Urothelium cell line (cell line): ENCODE results near the gene RBBP9.
A peak's percentile ranks its signal among the peaks of the same experiment; 100 is the strongest.
"Not testable (repeated sequence)": the region's sequence is repeated elsewhere in the genome, so short reads cannot be mapped to it uniquely, and the experiment has no call there.

Experiments
- DNase-seq: peaks from one replicate; pipeline ENCODE4 v3.0.0; 2011; ENCODE audit warnings: low spot score, mixed read lengths
- FAIRE-seq: peaks from 2 replicates; lab custom pipeline; 2011; peaks lifted over from hg19 to GRCh38; lab: Jason Lieb, UNC

Gene RBBP9

DNA sequence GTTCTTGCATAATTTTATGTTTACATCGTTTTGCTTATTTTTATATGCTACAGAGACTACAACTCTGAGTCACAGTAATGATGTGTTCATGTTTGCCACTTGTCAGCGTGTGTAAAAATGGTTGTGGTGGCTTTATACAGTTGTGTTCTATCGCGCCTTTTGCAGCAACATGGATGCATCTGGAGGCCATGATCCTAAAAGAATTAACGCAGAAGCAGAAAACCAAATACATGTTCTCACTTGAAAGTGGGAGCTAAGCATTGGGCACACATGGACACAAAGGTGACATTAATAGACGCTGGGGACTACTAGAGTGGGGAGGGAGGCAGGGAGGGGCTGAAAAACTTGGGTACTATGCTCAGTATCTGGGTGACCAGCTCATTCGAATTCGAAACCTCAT lies 9.7 kb upstream of the RBBP9 start:
- FAIRE-seq (no peak), DNase-seq (no peak)

DNA sequence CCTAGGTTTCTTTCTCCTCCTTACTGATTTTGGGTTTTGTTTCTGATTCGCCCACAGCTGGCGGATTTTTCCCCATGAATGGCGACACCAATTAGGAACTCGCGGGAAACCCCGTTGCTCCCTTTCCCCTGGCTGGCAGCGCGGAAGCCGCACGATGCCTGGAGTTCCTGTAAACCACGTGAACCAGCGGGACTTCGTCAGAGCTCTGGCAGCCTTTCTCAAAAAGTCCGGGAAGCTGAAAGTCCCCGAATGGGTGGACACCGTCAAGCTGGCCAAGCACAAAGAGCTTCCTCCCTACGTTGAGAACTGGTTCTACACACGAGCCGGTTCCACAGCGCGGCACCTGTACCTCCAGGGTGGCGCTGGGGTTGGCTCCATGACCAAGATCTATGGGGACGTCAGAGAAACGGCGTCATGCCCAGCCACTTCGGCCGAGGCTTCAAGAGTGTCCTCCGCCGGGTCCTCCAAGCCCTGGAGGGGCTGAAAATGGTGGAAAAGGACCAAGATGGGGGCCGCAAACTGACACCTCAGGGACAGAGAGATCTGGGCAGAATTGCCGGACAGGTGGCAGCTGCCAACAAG lies 7.5 kb upstream of the RBBP9 start:
- FAIRE-seq (no peak), DNase-seq (no peak)

DNA sequence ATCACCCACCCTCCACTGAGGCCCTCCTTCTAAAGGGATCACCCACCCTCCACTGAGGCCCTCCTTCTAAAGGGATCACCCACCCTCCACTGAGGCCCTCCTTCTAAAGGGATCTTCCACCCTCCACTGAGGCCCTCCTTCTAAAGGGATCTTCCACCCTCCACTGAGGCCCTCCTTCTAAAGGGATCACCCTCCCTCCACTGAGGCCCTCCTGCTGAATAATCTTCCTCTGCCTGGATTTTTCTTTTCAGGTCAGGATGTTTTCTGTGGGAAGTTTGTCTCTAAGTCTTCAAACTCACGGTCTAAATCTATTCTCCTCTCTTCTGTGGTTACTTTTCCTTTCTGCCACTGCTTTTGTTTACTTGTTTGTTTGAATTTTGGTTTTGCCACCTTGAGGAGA lies 4.6 kb upstream of the RBBP9 start:
- not testable (repeated sequence) for FAIRE-seq, DNase-seq

DNA sequence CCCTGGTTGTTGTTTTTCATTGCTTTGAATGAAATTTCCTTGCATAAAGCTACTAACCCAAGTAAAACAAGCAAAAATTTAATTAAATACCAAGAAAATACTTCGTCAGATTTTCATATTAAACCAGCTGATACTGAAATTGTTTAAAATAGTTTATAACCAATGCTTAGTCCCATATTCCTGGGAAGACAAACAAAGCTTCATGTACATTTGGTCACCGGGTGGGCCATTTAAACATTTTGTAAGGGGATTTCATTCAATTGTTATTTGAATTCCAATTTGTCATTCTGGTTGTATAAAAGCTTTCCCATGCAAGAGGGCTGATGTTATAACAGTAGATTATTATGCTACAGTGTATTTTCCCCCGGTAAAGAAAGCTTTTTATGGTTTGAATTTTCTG lies 578 bp upstream of the RBBP9 start:
- no peak for DNase-seq
- no peak for FAIRE-seq

DNA sequence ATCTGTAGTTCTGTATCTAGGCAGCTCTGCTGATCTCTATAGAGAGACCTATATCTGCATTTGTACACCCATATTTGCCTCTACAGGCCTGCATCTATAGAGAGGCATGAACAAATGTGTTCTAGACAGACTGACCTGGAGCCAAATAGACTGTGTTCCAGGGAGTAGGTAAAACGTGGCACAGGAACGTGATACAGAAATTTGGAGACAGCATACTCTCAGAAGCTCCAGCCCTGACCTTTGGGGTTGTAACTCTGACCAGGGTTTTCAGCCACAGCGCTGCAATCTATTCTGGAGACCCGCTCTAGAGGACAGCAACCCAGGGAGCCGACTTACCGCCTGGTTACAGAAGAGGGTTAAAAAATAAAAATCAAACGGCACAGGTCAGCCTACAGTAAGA lies 983 bp downstream of the RBBP9 start:
- FAIRE-seq: no peak
- DNase-seq: no peak

DNA sequence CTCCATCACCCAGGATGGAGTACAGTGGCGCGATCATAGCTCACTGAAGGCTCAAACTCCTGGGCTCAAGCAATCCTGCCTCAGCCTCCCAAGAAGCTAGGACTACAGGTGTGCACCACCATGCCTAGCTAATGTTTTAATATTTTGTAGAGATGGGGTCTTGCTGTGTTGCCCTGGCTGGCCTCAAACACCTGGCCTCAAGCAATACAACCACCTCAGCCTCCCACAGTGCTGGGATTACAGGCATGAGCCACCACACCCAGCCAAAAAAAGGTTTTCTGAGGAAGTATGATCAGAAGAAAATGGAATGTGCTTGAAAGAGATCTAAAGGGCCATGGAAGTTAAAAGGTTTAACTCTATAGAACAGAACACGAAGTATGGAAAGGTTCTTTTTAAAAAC lies 8.7 kb downstream of the RBBP9 start:
- DNase-seq (no peak), FAIRE-seq (no peak)

DNA sequence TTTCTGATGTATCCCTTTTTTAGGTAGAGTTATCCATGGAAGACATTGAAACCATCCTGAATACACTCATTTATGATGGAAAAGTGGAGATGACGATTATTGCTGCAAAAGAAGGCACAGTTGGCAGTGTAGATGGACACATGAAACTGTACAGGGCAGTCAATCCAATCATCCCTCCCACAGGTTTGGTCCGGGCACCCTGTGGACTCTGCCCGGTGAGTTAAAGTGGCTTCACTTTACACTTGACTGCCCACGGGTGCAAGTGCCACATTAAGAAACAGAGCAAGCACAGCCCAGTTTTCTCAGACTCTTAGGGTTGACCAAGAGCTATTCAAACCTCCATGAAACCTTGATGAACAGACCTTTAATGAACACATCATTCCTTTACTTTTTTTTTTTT lies 15.4 kb downstream of the RBBP9 start:
- DNase-seq: no peak
- no peak for FAIRE-seq

DNA sequence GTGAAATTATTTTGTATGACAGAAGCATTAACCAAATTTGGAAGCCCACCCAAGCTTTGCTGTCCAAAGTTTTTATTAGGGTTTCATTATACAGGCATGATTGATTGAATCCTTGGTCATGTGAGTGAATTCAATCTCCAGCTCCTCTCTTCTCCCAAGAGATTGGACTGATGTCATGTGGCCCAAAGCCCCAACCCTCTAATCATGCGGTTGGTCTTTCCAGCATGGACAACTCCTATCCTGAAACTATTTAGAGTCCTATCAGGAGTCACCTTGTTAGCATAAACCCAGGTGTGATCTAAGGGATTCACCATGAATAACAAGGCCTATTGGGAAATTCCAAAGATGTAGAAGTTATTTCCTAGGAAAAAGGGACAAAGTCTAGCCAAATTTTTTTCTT lies 19.2 kb downstream of the RBBP9 start:
- no peak for FAIRE-seq
- DNase-seq: no peak

DNA sequence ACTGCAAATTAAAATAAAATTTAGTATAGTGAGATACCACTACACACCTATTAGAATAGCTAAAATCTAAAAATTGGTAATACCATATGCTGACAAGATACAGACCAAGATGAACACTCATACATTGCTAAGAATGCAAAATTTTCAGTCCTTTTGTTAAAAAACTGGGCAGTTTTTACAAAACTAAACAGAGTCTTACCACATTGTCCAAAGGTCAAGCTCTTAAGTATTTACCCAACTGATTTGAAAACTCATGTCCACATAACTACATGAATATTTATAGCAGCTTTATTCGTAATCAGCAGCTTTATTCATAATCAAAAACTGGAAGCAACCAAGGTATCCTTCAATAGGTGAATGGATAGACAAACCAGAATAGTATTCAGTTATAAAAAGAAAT lies 19.8 kb downstream of the RBBP9 start:
- DNase-seq: no peak
- FAIRE-seq: no peak

DNA sequence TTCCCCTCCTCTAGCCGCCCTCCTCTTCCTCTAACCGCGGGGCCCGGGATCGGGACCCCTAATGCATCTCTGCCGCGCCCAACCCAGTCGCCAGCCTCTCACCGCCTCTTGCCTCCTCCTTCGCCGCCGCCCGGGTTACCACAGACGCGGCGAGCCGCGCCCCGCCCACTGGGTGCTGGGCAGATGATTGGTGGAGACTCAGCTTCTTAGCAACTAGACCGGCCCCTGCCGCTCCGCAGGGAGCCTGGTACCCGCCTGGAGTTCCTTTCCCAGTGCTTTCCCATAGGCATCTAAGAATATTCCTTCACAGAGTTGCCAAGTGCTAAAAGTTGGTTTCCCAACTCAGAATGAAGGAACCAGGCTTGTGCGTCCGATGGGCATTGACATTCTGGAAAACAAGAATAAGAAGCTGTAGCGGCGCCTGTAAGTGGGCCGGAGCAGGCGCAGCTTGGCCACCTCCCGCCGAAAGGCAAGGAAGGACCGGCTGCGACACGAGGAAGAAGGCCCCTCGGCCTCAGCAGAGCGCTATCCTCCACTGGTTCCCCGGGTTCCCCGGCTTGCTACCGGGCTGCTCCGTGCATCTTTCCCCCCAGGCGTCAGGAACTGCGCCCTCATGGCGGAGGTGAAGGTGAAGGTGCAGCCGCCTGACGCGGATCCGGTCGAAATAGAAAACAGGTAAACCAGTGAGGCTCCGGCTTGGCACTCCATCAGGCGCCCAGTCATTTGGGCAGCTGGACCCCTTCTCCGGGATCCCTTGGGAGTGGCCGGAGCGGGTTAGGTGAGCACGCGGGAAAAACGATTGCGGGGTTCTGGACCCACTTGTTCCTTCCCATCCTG lies 29.9 kb downstream of the RBBP9 start, which contains the start of the genes DZANK1 and POLR3F:
Gene DZANK1 (minus strand): TSS at position 137 of the 837 bp plus-strand sequence. CDS start 1,672 bp downstream, outside the sequence.
Gene POLR3F (plus strand): TSS at position 497 of the 837 bp plus-strand sequence. CDS start 117 bp downstream, at position 614.
- DNase-seq (peak; percentile 99), FAIRE-seq (no peak)

DNA sequence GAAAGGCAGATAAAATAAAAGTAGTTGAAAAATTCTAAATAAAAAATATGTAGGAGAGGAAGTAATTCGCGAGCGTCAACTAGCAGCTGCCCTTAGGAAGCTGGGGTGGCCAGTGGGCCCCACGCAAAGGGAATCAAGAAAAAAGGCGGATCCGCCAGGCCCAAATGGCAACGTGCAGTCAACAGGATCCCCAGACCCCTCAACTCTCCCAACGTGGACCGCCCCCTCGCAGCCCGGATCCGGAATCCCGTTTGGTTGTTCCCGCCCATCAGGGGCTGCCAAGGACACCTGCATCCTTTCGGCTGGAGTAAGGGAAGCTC lies 30.5 kb downstream of the RBBP9 start:
- peak; percentile 80 for DNase-seq
- no peak for FAIRE-seq

DNA sequence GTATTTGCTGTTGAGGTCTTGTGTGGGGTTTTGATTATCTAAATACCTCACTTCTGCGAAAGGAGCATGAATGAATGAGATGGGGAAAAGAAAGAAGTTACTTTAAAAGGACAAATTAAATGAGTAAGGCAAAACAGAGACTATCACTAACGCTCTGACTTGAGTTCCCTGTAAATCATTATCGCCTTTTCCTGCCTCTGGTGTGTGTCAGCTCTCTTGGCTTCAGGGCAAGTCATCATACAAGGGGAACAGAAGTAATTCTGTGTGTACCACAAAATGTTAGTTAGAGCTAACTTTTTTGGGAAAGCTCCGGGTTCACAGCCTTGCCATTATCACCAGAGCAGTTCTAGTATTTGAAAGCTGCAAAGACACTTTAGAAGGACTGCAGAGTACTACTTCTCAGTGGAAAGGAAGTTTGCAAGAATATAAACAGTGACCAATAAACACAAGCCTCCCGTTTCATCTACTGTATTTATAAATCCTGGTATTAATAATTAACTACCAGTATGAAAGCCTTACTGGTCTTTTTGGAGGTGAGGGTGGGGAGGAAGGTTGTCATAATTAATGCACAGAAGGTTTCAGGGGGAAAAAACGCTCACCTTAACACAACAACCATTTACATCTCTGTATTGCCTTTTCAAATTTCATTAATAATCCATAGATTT lies 31.4 kb downstream of the RBBP9 start:
- DNase-seq: no peak
- no peak for FAIRE-seq

DNA sequence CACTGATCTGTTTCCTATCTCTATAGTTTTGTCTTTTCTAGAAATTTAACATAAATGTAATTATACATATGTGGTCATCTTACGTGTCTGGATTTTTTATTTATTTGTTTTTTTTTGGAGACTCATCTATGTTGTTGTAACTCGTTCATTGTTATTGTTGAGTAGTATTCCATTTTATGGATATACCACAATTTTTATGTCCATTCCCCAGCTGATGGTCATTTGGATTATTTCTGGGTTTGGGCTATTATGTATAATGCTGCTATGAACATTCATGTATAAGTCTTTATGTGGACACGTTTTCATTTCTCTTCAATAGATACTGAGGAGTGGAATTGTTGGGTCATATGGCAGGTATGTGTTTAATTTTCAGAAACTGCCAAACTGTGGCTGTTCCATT lies 40.4 kb downstream of the RBBP9 start:
- FAIRE-seq (no peak), DNase-seq (no peak)

DNA sequence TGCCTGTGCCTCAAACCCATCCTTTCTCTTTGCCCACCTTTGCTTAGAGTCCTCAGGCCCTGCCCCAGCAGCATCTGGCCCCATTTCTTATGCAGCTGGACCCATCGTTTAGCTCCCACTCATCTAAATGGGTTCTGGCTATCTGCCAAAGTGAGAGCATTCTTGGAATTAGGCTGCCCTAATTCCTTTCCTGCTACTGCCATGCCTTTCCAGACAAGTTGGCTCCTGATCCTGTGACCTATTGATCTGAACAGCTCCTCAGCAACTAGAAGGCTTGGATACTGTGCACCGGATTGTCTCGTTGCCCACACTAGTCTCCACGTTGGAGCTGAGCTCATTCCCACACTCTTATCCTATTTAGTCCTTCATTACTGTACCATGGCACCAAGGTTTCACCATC lies 53.1 kb downstream of the RBBP9 start:
- FAIRE-seq: no peak
- no peak for DNase-seq

DNA sequence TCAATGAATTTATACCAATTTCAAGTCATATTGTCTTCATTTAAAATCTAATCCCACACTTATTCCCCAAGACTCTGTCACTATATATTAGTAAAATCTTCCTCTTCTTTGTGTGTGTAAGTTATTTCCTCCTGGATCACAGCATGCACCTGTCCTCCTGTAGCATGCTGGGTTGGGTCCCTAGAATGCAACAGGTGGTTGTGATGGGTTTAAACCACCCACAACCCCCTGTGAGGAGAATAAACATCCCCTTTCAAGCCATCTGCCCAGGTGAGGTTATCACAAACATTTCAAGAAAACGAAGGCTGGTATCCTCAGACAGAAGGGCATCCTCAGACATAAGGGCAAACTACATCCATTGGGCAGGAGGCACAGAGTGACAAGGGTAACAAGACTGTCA lies 56.6 kb downstream of the RBBP9 start:
- DNase-seq (no peak), FAIRE-seq (no peak)

DNA sequence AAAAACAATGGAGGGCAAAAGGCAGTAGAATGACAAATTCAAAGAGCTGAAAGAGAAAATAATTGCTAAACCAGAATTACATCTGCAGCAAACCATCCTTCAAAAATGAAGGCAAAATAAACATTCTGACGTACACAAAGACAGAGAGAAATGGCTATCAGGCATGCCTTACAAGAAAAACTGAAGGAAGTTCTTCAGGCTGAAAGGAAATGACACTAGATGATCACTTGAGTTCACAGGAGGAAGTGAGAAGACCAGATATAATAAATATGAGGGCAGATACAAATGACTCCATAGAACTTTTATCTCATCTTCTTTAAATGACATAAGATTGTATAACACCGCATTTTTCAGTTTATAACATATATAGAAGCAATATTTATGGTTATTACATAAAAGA lies 60.2 kb downstream of the RBBP9 start:
- no peak for FAIRE-seq

More for the DNA sequence above, 60.2 kb downstream of the RBBP9 start:
- no peak for DNase-seq
